ENCODE results near the gene FIBCD1. TPM values are rescaled to one million over a fixed set of nuclear protein-coding genes. Genes with fewer than 3 reads are reported as not detected.

Gene FIBCD1
- polyA plus RNA-seq, 4 donors = 0.35 to 1.5 TPM; not detected in 2

DNA sequence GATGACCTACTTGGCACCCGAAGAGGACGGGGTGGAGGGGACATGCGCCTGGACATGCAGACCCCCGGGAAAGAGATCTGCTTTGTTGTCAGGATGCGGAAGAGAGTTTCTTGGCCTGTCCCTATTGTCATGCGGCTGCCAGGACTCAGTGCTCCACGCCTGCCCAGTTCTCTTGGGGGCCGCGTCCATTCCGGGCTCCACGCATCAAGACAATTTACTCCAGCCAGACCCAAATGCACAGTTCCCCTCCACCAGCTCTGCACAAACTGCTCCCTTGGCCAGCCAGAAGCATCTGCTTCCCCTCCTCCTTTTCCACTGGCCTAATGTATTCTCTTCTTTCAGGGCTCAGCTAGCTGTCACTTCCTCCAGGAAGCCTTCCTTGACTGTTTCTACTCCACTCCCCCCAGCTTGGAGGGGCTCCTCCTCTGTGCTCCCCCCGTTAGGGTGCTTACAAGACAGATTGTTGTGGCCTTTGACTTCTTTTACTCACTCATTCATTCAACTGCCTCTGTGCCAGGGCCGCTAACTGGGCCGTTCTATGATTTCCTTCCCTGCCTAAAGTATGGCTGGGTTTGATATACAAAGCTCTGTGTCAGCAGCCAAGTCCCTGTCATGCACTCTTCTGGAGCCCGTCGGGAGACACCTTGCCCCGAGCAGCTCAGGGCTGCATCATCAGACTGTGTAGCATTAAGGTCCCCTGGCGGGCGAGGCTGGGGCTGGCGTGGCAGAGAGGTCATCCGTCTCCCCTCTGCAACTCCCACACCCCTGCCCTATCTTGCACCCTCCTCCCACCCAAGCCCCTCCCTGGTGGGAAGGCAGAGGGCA is 6.6 kb downstream of the FIBCD1 start:
- Histone ChIP-seq H3K36me3 (ENCODE audit: control insufficient read depth in 3 of 3, insufficient read depth in 2 of 3, low read depth in 1 of 3, low read length in 3 of 3) (no peaks in the 10 kb centered on the region), H3K4me3 (ENCODE audit: low read depth in 1 of 3, low read length in 3 of 3) (no peak overlapping the region), H3K27ac (ENCODE audit: low read depth in 1 of 3, low read length in 2 of 3) (no peak overlapping the region), H3K4me1 (ENCODE audit: control insufficient read depth in 3 of 3, insufficient read depth in 2 of 3, low read depth in 1 of 3, low read length in 2 of 3) (peaks cover 0 to 5% (median 4%) of the 10 kb centered on the region in 3 donors), H3K27me3 (ENCODE audit: control insufficient read depth in 3 of 3, insufficient read depth in 3 of 3, low read length in 3 of 3) (peaks cover 0 to 56% (median 10%) of the 10 kb centered on the region in 3 donors), H3K9me3 (ENCODE audit: control insufficient read depth in 2 of 2, insufficient read depth in 1 of 2, low read depth in 1 of 2, low read length in 1 of 2) (no peaks in the 10 kb centered on the region)
- 53 to 56% (median 53%) methylated on average over 21 of the region's 21 CpGs for WGBS, 3 donors
- FAIRE-seq = no peak
- DNase-seq = no peak

DNA sequence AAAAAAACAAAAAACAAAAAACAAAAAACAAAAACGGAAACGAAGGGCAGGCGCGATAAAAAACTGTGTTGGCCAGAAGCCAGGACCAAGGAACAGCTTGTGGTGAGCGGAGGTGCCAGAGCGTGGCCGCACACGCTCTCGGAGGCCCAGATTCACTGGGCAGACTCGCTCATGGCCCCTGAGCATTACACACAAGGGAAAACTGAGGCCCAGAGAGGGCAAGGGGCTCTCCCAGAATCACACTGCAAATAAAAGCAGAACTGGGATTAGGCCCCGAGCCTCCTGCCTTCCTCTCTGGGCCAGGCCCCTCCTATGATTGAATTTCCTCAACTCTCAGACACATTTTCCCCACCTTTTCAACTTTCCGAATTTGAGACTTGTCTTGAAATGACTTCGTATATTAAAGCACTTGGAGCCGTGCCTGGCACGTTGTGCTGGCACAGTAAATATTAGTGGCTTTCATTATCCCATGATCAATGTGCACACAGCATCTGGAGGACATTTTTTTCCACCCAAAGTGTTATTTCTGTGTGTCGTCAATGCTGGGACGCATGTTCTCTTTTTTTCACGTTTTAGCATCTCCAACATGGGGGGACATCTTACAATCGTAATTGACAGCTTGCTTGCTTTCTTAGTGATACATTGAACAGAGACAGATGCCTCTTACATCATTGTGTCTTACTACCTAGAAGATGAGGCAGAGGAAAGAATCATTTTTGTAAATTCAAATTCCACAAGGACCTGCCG is 7.4 kb downstream of the FIBCD1 start:
- peaks cover 0 to 5% (median 4%) of the 10 kb centered on the region in 3 donors for H3K4me1 ChIP-seq (ENCODE audit: control insufficient read depth in 3 of 3, insufficient read depth in 2 of 3, low read depth in 1 of 3, low read length in 2 of 3)
- FAIRE-seq (no peak), DNase-seq (no peak)
- H3K9me3 ChIP-seq (ENCODE audit: control insufficient read depth in 2 of 2, insufficient read depth in 1 of 2, low read depth in 1 of 2, low read length in 1 of 2) = no peaks in the 10 kb centered on the region
- H3K27me3 ChIP-seq (ENCODE audit: control insufficient read depth in 3 of 3, insufficient read depth in 3 of 3, low read length in 3 of 3) = peaks cover 0 to 48% (median 7%) of the 10 kb centered on the region in 3 donors
- no peak overlapping the region for H3K27ac ChIP-seq (ENCODE audit: low read depth in 1 of 3, low read length in 2 of 3)
- H3K36me3 ChIP-seq (ENCODE audit: control insufficient read depth in 3 of 3, insufficient read depth in 2 of 3, low read depth in 1 of 3, low read length in 3 of 3) = no peaks in the 10 kb centered on the region
- 59 to 71% (median 62%) methylated on average over 20 of the region's 20 CpGs for WGBS, 3 donors
- no peak overlapping the region for H3K4me3 ChIP-seq (ENCODE audit: low read depth in 1 of 3, low read length in 3 of 3)

DNA sequence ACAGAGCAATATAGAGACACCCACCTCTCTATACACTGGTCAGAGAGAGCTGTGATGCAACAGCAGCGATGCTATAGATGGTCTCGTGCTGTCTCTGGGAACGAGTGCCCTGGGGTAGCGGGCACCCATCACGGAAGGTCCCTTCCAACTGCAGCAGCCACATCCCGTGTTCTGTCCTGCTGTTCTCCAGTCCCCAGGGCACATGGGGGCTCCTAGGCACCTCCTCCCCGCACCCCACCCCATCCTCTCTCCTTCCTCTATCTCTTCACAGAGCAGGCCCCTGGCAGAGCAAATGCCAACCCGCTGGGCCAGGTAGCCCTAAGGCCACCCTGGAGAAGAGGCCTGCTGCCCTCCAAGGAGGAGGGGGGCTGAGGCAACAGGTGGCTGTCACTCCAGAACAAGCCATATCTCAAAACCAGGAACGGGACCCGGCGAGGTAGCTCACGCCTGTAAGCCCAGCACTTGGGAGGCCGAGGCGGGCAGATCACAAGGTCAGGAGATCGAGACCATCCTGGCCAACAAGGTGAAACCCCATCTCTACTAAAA is 8.2 kb downstream of the FIBCD1 start:
- no peak overlapping the region for H3K4me3 ChIP-seq (ENCODE audit: low read depth in 1 of 3, low read length in 3 of 3)
- no peak for FAIRE-seq
- peaks cover 0 to 42% (median 7%) of the 10 kb centered on the region in 3 donors for H3K27me3 ChIP-seq (ENCODE audit: control insufficient read depth in 3 of 3, insufficient read depth in 3 of 3, low read length in 3 of 3)

DNA sequence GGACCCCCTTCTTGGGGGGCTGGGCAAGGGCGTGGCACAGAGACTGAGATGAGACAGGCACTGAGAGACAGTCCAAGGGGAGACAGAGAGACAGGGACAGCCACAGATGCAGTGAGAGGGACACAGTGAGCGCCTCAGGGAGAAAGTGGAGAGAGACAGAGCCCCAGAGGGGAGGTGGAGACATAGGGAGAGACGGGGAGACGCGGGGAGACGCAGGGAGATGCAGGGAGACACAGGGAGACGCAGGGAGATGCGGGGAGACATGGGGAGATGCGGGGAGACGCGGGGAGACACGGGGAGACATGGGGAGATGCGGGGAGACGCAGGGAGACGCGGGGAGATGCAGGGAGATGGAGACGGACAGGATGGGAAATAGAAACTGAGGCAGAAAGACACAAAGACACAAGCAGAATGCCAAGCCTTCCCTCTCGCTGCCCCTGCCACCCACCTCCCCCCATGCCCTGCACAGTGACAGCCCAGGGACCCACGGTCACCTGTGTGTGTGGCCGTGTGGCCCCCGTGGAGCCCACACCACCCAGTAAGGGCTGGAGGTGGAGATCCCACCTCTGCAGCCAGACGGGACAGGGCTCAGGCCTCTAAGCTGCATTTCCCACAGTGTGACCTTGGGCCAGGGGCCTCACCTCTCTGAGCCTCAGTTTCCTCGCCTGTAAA is 8.8 kb downstream of the FIBCD1 start:
- H3K27ac ChIP-seq (ENCODE audit: low read depth in 1 of 3, low read length in 2 of 3) = no peak overlapping the region
- H3K27me3 ChIP-seq (ENCODE audit: control insufficient read depth in 3 of 3, insufficient read depth in 3 of 3, low read length in 3 of 3) = peaks cover 0 to 38% (median 7%) of the 10 kb centered on the region in 3 donors
- no peak overlapping the region for H3K4me3 ChIP-seq (ENCODE audit: low read depth in 1 of 3, low read length in 3 of 3)
- 88 to 89% (median 88%) methylated on average over 22 to 23 of the region's 23 CpGs for WGBS, 3 donors
- H3K36me3 ChIP-seq (ENCODE audit: control insufficient read depth in 3 of 3, insufficient read depth in 2 of 3, low read depth in 1 of 3, low read length in 3 of 3) = no peaks in the 10 kb centered on the region
- FAIRE-seq (no peak), DNase-seq (no peak)
- no peaks in the 10 kb centered on the region for H3K9me3 ChIP-seq (ENCODE audit: control insufficient read depth in 2 of 2, insufficient read depth in 1 of 2, low read depth in 1 of 2, low read length in 1 of 2)
- peaks cover 0 to 4% (median 2%) of the 10 kb centered on the region in 3 donors for H3K4me1 ChIP-seq (ENCODE audit: control insufficient read depth in 3 of 3, insufficient read depth in 2 of 3, low read depth in 1 of 3, low read length in 2 of 3)

More for the DNA sequence above, 8.2 kb downstream of the FIBCD1 start:
- Histone ChIP-seq H3K27ac (ENCODE audit: low read depth in 1 of 3, low read length in 2 of 3) (no peak overlapping the region), H3K36me3 (ENCODE audit: control insufficient read depth in 3 of 3, insufficient read depth in 2 of 3, low read depth in 1 of 3, low read length in 3 of 3) (no peaks in the 10 kb centered on the region), H3K4me1 (ENCODE audit: control insufficient read depth in 3 of 3, insufficient read depth in 2 of 3, low read depth in 1 of 3, low read length in 2 of 3) (peaks cover 0 to 5% (median 4%) of the 10 kb centered on the region in 3 donors), H3K9me3 (ENCODE audit: control insufficient read depth in 2 of 2, insufficient read depth in 1 of 2, low read depth in 1 of 2, low read length in 1 of 2) (no peaks in the 10 kb centered on the region)
- 86 to 93% (median 87%) methylated on average over 15 of the region's 15 CpGs for WGBS, 3 donors
- DNase-seq = no peak

DNA sequence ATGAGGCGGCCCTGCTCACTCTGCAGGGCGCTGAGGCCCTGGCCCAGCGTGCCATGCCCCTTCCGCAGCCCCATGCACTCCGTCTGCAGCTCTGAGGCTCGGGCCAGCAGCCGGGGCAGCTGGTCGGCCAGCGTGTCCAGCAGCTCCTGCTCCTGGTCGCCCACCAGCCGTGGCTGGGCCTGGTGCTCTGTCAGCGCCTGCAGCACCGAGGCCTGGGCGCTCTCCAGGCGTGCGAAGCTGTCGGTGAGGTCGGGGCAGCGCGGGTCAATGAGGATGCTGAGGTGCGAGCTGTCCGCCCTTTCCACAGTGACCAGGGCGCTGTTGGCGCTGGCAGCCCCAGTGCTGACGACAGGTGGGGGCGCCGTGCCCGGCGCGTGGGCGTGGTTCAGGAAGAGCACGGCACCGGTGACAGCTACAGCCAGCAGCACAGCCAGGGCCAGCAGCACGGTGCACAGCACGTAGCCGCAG is 9.4 kb downstream of the FIBCD1 start:
- WGBS, 3 donors = 85 to 89% (median 88%) methylated on average over 35 to 36 of the region's 36 CpGs
- H3K9me3 ChIP-seq (ENCODE audit: control insufficient read depth in 2 of 2, insufficient read depth in 1 of 2, low read depth in 1 of 2, low read length in 1 of 2) = no peaks in the 10 kb centered on the region
- H3K4me3 ChIP-seq (ENCODE audit: low read depth in 1 of 3, low read length in 3 of 3) = no peak overlapping the region
- no peak overlapping the region for H3K27ac ChIP-seq (ENCODE audit: low read depth in 1 of 3, low read length in 2 of 3)
- DNase-seq (no peak), FAIRE-seq (no peak)
- peaks cover 0 to 4% (median 0%) of the 10 kb centered on the region in 3 donors for H3K4me1 ChIP-seq (ENCODE audit: control insufficient read depth in 3 of 3, insufficient read depth in 2 of 3, low read depth in 1 of 3, low read length in 2 of 3)
- H3K36me3 ChIP-seq (ENCODE audit: control insufficient read depth in 3 of 3, insufficient read depth in 2 of 3, low read depth in 1 of 3, low read length in 3 of 3) = no peaks in the 10 kb centered on the region
- H3K27me3 ChIP-seq (ENCODE audit: control insufficient read depth in 3 of 3, insufficient read depth in 3 of 3, low read length in 3 of 3) = peaks cover 0 to 36% (median 7%) of the 10 kb centered on the region in 3 donors

DNA sequence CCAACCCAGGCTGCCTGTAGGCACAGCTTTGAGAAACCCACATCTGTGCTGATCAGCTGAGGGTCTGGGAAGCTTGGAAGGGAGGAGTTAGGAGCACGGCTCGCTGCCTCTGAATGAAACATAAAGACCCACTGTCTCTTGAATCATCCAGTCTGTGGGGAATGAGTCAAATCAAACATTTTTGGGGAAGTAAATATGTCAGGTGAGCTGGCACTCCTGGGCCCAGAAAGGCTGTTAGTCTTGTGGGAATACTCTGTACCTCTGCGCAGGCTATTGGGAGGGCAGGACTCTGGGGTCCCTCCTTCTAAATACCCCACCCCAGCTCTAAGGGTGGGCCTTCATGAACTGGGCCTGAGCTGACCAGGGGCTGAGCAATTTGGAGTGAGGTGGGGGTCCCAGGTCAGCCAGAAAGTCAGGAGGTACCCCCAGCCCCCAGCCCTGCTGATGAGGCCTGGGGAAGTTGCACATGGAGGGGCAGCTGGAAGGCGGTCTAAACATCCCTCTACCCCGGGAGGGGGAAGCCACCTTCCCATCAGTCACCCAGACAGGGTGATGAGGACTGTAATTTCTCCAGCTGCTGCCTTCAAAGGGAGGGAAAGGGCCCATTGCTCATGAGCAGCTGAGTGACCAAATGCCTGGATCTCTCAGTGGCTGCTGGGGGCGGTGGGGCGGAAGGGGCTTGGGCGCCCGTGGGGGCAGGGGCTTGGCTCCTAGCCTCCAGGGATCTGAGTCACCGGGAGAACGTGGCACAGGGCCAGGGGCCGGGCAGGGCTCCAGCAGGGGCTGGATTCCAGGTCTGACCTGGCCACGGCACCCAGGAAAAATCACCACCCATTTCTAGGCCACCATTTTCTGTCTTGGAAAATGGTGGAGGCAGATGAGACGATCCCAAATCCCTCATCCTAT is 10.8 kb downstream of the FIBCD1 start:
- no peaks in the 10 kb centered on the region for H3K36me3 ChIP-seq (ENCODE audit: control insufficient read depth in 3 of 3, insufficient read depth in 2 of 3, low read depth in 1 of 3, low read length in 3 of 3)
- DNase-seq (peak in 1 of 2 donors; percentile 57), FAIRE-seq (no peak)
- H3K27me3 ChIP-seq (ENCODE audit: control insufficient read depth in 3 of 3, insufficient read depth in 3 of 3, low read length in 3 of 3) = peaks cover 0 to 29% (median 5%) of the 10 kb centered on the region in 3 donors
- H3K4me3 ChIP-seq (ENCODE audit: low read depth in 1 of 3, low read length in 3 of 3) = no peak overlapping the region
- no peak overlapping the region for H3K27ac ChIP-seq (ENCODE audit: low read depth in 1 of 3, low read length in 2 of 3)
- H3K4me1 ChIP-seq (ENCODE audit: control insufficient read depth in 3 of 3, insufficient read depth in 2 of 3, low read depth in 1 of 3, low read length in 2 of 3) = peaks cover 0 to 4% (median 0%) of the 10 kb centered on the region in 3 donors
- WGBS, 3 donors = 15 to 52% (median 24%) methylated on average over 14 of the region's 14 CpGs
- H3K9me3 ChIP-seq (ENCODE audit: control insufficient read depth in 2 of 2, insufficient read depth in 1 of 2, low read depth in 1 of 2, low read length in 1 of 2) = no peaks in the 10 kb centered on the region

GRCh38 chr9:130927338-130927737 is 11.7 kb downstream of the FIBCD1 start:
- DNase-seq (no peak), FAIRE-seq (no peak)
- 85 to 93% (median 86%) methylated on average over 8 to 10 of the region's 10 CpGs for WGBS, 3 donors
- H3K27ac ChIP-seq (ENCODE audit: low read depth in 1 of 3, low read length in 2 of 3) = no peak overlapping the region
- no peak overlapping the region for H3K4me3 ChIP-seq (ENCODE audit: low read depth in 1 of 3, low read length in 3 of 3)
- peaks cover 0 to 4% (median 0%) of the 10 kb centered on the region in 3 donors for H3K4me1 ChIP-seq (ENCODE audit: control insufficient read depth in 3 of 3, insufficient read depth in 2 of 3, low read depth in 1 of 3, low read length in 2 of 3)
- H3K27me3 ChIP-seq (ENCODE audit: control insufficient read depth in 3 of 3, insufficient read depth in 3 of 3, low read length in 3 of 3) = peaks cover 0 to 20% (median 2%) of the 10 kb centered on the region in 3 donors
- no peaks in the 10 kb centered on the region for H3K36me3 ChIP-seq (ENCODE audit: control insufficient read depth in 3 of 3, insufficient read depth in 2 of 3, low read depth in 1 of 3, low read length in 3 of 3)
- no peaks in the 10 kb centered on the region for H3K9me3 ChIP-seq (ENCODE audit: control insufficient read depth in 2 of 2, insufficient read depth in 1 of 2, low read depth in 1 of 2, low read length in 1 of 2)

Measured in small intestine (tissue), 7 donors.